COLO668 (cell line): ENCODE data around the gene COX4I1.

ENCODE experiments used
- DNase-seq: peaks from one replicate; lab custom pipeline; 2025; ENCODE audit not compliant: unreplicated experiment; lab: John Stamatoyannopoulos, UW

The COX4I1 gene

GRCh38 chr16:85839681-85840240 is 40.3 kb downstream of the COX4I1 start:
- no peak for DNase-seq

- DNase-seq: no peak
Observed at GRCh38 chr16:85840395-85840794, 40.9 kb downstream of the COX4I1 start.

- DNase-seq: no peak
Observed at GRCh38 chr16:85840801-85841200, 41.3 kb downstream of the COX4I1 start.

GRCh38 chr16:85842435-85842834 is 42.9 kb downstream of the COX4I1 start:
- no peak for DNase-seq

GRCh38 chr16:85842848-85843247 is 43.4 kb downstream of the COX4I1 start:
- no peak for DNase-seq

- DNase-seq: no peak
Observed at GRCh38 chr16:85843471-85844168, 44.1 kb downstream of the COX4I1 start.

- DNase-seq: no peak
Observed at GRCh38 chr16:85844169-85844481, 44.6 kb downstream of the COX4I1 start.

GRCh38 chr16:85844786-85845185 is 45.3 kb downstream of the COX4I1 start:
- DNase-seq: peak; percentile 24

GRCh38 chr16:85845266-85845665 is 45.8 kb downstream of the COX4I1 start:
- no peak for DNase-seq

- no peak for DNase-seq
Observed at GRCh38 chr16:85846461-85846860, 47.0 kb downstream of the COX4I1 start.

- no peak for DNase-seq
Observed at GRCh38 chr16:85847036-85847435, 47.5 kb downstream of the COX4I1 start.

- DNase-seq: peak; percentile 7
Observed at GRCh38 chr16:85847681-85848601, 48.4 kb downstream of the COX4I1 start.

GRCh38 chr16:85848986-85849385 is 49.5 kb downstream of the COX4I1 start:
- no peak for DNase-seq

- no peak for DNase-seq
Observed at GRCh38 chr16:85849388-85849787, 49.9 kb downstream of the COX4I1 start.

GRCh38 chr16:85850344-85850880 is 50.9 kb downstream of the COX4I1 start:
- no peak for DNase-seq

- peak; percentile 29 for DNase-seq
Observed at GRCh38 chr16:85851034-85851785, 51.7 kb downstream of the COX4I1 start.

GRCh38 chr16:85853547-85854545 is 54.4 kb downstream of the COX4I1 start:
- DNase-seq: no peak

- DNase-seq: no peak
Observed at GRCh38 chr16:85854935-85855334, 55.4 kb downstream of the COX4I1 start.

GRCh38 chr16:85856079-85856478 is 56.6 kb downstream of the COX4I1 start:
- DNase-seq: no peak

GRCh38 chr16:85856585-85856984 is 57.1 kb downstream of the COX4I1 start:
- DNase-seq: no peak
